Measurements from ENCODE around the gene CHD2.
"Not testable (repeated sequence)": the region's sequence is repeated elsewhere in the genome, so short reads cannot be mapped to it uniquely, and the experiment has no call there.

DNA sequence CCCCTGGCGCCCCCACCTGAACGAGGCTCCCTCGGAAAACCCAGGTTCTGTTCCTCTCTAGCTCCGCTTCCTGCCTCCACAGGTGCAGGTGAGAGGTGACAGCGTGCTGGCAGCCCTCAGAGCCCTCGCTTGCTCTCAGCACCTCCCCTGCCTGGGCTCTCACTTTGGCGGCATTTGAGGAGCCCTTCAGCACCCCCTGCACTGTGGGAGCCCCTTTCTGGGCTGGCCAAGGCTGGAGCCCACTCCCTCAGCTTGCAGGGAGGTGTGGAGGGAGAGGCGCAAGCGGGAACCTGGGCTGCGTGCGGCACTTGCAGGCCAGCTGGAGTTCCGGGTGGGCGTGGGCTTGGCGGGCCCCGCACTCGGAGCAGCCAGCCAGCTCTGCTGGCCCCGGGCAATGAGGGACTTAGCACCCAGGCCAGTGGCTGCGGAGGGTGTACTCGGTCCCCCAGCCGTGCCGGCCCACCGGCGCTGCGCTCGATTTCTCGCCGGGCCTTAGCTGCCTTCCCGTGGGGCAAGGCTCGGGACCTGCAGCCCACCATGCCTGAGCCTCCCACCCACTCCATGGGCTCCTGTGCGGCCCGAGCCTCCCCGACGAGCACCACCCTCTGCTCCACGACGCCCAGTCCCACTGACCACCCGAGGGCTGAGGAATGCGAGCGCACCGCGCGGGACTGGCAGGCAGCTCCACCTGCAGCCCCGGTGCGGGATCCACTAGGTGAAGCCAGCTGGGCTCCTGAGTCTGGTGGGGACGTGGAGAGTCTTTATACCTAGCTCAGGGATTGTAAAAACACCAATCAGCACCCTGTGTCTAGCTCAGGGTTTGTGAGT lies 131.6 kb downstream of the CHD2 start:
- not testable (repeated sequence) for TF ChIP-seq YY1 (IDR thresholded peaks at IDR 0.05; ENCODE audit: insufficient read depth, insufficient read length); ZNF274 (IDR thresholded peaks at IDR 0.05; ENCODE audit: low read depth, low read length); SUZ12 (IDR thresholded peaks at IDR 0.05; ENCODE audit: extremely low read depth, insufficient read depth, insufficient read length)

All from NT2/D1 (cell line).